GM18907 (cell line): ENCODE data around the gene PRDM16.

Experiments
- ATAC-seq: cut with Tn5 transposase; IDR thresholded peaks from one replicate; pipeline ENCODE4 v1.9.1; 2021; ENCODE audit warnings: mild to moderate bottlenecking, moderate library complexity; ENCODE audit not compliant: unreplicated experiment

The PRDM16 gene

GRCh38 chr1:3219791-3220467 is 150.9 kb downstream of the PRDM16 start:
- ATAC-seq, result no peak

- no peak for ATAC-seq
Measured at GRCh38 chr1:3221112-3222041, 152.4 kb downstream of the PRDM16 start.

GRCh38 chr1:3222042-3222692 is 153.2 kb downstream of the PRDM16 start:
- ATAC-seq, result no peak

GRCh38 chr1:3225661-3226060 is 156.7 kb downstream of the PRDM16 start:
- no peak for ATAC-seq

GRCh38 chr1:3226191-3226590 is 157.2 kb downstream of the PRDM16 start:
- no peak for ATAC-seq

GRCh38 chr1:3226701-3227350 is 157.8 kb downstream of the PRDM16 start:
- no peak for ATAC-seq

- ATAC-seq, result no peak
Measured at GRCh38 chr1:3227351-3227704, 158.3 kb downstream of the PRDM16 start.

- ATAC-seq, result no peak
Measured at GRCh38 chr1:3227893-3228292, 158.9 kb downstream of the PRDM16 start.

GRCh38 chr1:3229081-3229725 is 160.2 kb downstream of the PRDM16 start:
- no peak for ATAC-seq

GRCh38 chr1:3230553-3230952 is 161.6 kb downstream of the PRDM16 start:
- ATAC-seq, result no peak

GRCh38 chr1:3231245-3231644 is 162.2 kb downstream of the PRDM16 start:
- no peak for ATAC-seq

- ATAC-seq, result no peak
Measured at GRCh38 chr1:3231826-3232225, 162.8 kb downstream of the PRDM16 start.

- ATAC-seq, result no peak
Measured at GRCh38 chr1:3233031-3233430, 164.0 kb downstream of the PRDM16 start.

GRCh38 chr1:3233551-3233950 is 164.5 kb downstream of the PRDM16 start:
- ATAC-seq, result no peak

- ATAC-seq, result no peak
Measured at GRCh38 chr1:3234281-3234680, 165.3 kb downstream of the PRDM16 start.

GRCh38 chr1:3234956-3235355 is 166.0 kb downstream of the PRDM16 start:
- no peak for ATAC-seq

- no peak for ATAC-seq
Measured at GRCh38 chr1:3235496-3235895, 166.5 kb downstream of the PRDM16 start.

- no peak for ATAC-seq
Measured at GRCh38 chr1:3236361-3236760, 167.4 kb downstream of the PRDM16 start.

- ATAC-seq, result no peak
Measured at GRCh38 chr1:3236955-3237354, 168.0 kb downstream of the PRDM16 start.

GRCh38 chr1:3237570-3237969 is 168.6 kb downstream of the PRDM16 start:
- ATAC-seq, result no peak
